Neural progenitor cell (in vitro differentiated cells): Measurements from ENCODE around the gene PCDHA3.

Experiments used
- EZH2 ChIP-seq: fragments of 200-600 bp; sonication (generic); IDR thresholded peaks from 2 replicates; pipeline ENCODE4 v1.6.1; 2017; ENCODE audit warnings: antibody characterized with exemption, mild to moderate bottlenecking, moderate library complexity
- TF ChIP-seq, protein P1 (sequence below): fragments of 200-600 bp; sonication (generic); IDR thresholded peaks from 2 replicates; pipeline ENCODE4 v1.5.1; 2017; ENCODE audit warnings: antibody characterized with exemption, mild to moderate bottlenecking

- TF ChIP-seq, protein P1, sequence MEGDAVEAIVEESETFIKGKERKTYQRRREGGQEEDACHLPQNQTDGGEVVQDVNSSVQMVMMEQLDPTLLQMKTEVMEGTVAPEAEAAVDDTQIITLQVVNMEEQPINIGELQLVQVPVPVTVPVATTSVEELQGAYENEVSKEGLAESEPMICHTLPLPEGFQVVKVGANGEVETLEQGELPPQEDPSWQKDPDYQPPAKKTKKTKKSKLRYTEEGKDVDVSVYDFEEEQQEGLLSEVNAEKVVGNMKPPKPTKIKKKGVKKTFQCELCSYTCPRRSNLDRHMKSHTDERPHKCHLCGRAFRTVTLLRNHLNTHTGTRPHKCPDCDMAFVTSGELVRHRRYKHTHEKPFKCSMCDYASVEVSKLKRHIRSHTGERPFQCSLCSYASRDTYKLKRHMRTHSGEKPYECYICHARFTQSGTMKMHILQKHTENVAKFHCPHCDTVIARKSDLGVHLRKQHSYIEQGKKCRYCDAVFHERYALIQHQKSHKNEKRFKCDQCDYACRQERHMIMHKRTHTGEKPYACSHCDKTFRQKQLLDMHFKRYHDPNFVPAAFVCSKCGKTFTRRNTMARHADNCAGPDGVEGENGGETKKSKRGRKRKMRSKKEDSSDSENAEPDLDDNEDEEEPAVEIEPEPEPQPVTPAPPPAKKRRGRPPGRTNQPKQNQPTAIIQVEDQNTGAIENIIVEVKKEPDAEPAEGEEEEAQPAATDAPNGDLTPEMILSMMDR: no peak
- no peak for TF ChIP-seq EZH2
Observed at GRCh38 chr5:140808889-140809291, 8.0 kb downstream of the PCDHA3 start.
